WTC11 (cell line): Measurements from ENCODE around the gene AGAP1.

Experiments used
- ATF3 ChIP-seq: sonication (generic); formaldehyde crosslinking; conservative IDR thresholded peaks from 2 replicates; pipeline ENCODE4 v1.8.1; 2022; ENCODE audit warnings: mild to moderate bottlenecking, missing genetic modification reagents
- CTCF ChIP-seq: fragments of 200-600 bp; IDR thresholded peaks from 2 replicates; pipeline ENCODE4 v1.8.0; 2022; ENCODE audit warnings: antibody characterized with exemption
- ERG ChIP-seq: fragments of 250-450 bp; sonication (Bioruptor Pico); IDR thresholded peaks from 2 replicates; pipeline ENCODE4 v1.8.0; 2021; ENCODE audit warnings: mild to moderate bottlenecking
- FOXJ3 ChIP-seq: sonication (generic); formaldehyde crosslinking; IDR thresholded peaks from 2 replicates; pipeline ENCODE4 v1.9.0; 2021; ENCODE audit warnings: missing genetic modification reagents, mild to moderate bottlenecking, borderline replicate concordance
- GABPB1 ChIP-seq: sonication (generic); formaldehyde crosslinking; IDR thresholded peaks from 2 replicates; pipeline ENCODE4 v1.8.1; 2023; ENCODE audit warnings: mild to moderate bottlenecking, missing genetic modification reagents
- KAT7 ChIP-seq: sonication (generic); formaldehyde crosslinking; IDR thresholded peaks from 2 replicates; pipeline ENCODE4 v1.8.1; 2023; ENCODE audit warnings: missing genetic modification reagents, mild to moderate bottlenecking, borderline replicate concordance

GRCh38 chr2:235616885-235617284 is 123.0 kb downstream of the AGAP1 start:
- TF ChIP-seq CTCF (no peak), ATF3 (CRISPR knock-in tag) (no peak), FOXJ3 (CRISPR knock-in tag) (no peak), GABPB1 (no peak), ERG (no peak), KAT7 (CRISPR knock-in tag) (no peak)
